ENCODE measurements around the gene IDH3B.

Gene IDH3B

GRCh38 chr20:2610941-2611720 is 52.9 kb downstream of the IDH3B start:
- no peak for DNase-seq

GRCh38 chr20:2610326-2610725 is 53.7 kb downstream of the IDH3B start:
- DNase-seq = no peak
